Sigmoid colon (tissue), 4 donors: ENCODE measurements around the gene KCTD16.

Experiments used
- CTCF ChIP-seq, 4 experiments: fragments of 450-650 bp in 3 of 4; fragments of 200-600 bp in 1 of 4; IDR thresholded peaks; one replicate each; pipeline ENCODE4 v1.5.1; 2016 to 2019; ENCODE audit warnings: antibody characterized with exemption in 4 of 4, mild to moderate bottlenecking in 3 of 4, moderate library complexity in 2 of 4
- EP300 ChIP-seq, 4 donors: sonication (generic); formaldehyde crosslinking; IDR thresholded peaks; one replicate each; pipeline ENCODE4 v1.6.1; 2017; ENCODE audit warnings: antibody characterized with exemption in 4 of 4
- POLR2A ChIP-seq, 2 donors: fragments of 450-650 bp; IDR thresholded peaks; one replicate each; pipeline ENCODE4 v1.6.1; 2016; ENCODE audit warnings: antibody characterized with exemption in 2 of 2, mild to moderate bottlenecking in 2 of 2, moderate library complexity in 2 of 2
- POLR2AphosphoS5 ChIP-seq, 4 donors: sonication (generic); formaldehyde crosslinking; IDR thresholded peaks; one replicate each; pipeline ENCODE4 v1.6.1; 2017; ENCODE audit warnings: antibody characterized with exemption in 4 of 4

DNA sequence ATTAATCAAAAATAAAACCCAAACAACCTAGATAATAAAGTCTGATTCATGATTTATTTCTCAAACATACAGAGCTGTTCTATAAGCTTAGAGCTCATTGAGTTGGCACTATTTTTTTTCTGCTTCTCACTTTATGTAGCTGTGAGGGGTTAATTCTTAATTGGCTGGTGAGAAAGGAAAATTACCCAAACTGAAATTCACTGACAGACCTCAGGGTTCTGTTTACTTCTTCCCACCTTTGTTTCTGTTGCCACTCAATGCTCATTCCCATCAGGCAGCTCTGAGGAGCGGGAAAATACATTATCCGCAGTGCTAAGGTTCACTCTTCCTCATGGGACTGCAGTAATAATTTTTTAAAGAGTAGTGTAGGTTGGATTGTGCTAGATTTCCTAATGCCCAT is 139.9 kb downstream of the KCTD16 start:
- no peak for TF ChIP-seq CTCF (IDR thresholded peaks at IDR 0.05)
- no peak for TF ChIP-seq POLR2AphosphoS5 (IDR thresholded peaks at IDR 0.05)
- no peak for TF ChIP-seq EP300 (IDR thresholded peaks at IDR 0.05)
- TF ChIP-seq POLR2A (IDR thresholded peaks at IDR 0.05): no peak
